Dendritic cell treated with granulocyte-macrophage colony-stimulating factor and Interleukin-4, amounts not matched to agents 40 ng/mL and 50 ng/mL, for 4 days (primary cell): Measurements from ENCODE around the gene ITGB8.

Source experiments
- H3K27ac Mint-ChIP-seq: one replicate; pipeline ENCODE4 v1.8.0; 2022; ENCODE audit warnings: mild to moderate bottlenecking, mixed read lengths
- H3K27me3 Mint-ChIP-seq: one replicate; pipeline ENCODE4 v1.8.0; 2022; ENCODE audit warnings: mild to moderate bottlenecking, mixed read lengths
- H3K36me3 Mint-ChIP-seq: one replicate; pipeline ENCODE4 v1.8.0; 2022; ENCODE audit warnings: low read depth, mixed read lengths
- H3K4me1 Mint-ChIP-seq: one replicate; pipeline ENCODE4 v1.8.0; 2022; ENCODE audit warnings: low read depth, mixed read lengths
- H3K4me3 Mint-ChIP-seq: one replicate; pipeline ENCODE4 v1.8.0; 2022; ENCODE audit warnings: mild to moderate bottlenecking, moderate library complexity, mixed read lengths
- H3K9me3 Mint-ChIP-seq: one replicate; pipeline ENCODE4 v1.8.0; 2022; ENCODE audit warnings: mixed read lengths
- intact Hi-C: fragments of 100-400 bp; cut with micrococcal nuclease; formaldehyde crosslinking; loops from one replicate; pipeline ENCODE4 v1.15.0; 2022

Gene ITGB8

DNA sequence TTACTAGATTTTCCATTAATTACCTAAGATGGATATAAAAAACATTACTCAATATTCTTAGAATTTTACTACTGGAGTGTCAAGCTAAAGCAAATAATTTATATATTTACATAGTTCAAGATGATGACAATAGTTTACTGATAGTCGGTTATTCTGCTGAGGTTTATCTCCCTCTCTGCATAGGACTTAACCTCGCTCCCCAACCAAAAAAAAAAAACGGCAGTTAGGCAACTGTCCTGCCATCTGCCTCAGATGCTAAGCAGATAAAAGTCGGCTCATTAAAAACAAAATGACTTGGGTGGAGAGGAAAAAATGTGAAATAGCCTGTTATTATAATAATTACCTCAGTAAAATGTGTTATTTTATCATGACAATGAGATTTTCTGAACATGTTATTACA is 14.0 kb upstream of the ITGB8 start:
- intact Hi-C loops = no loop called here
- Mint-ChIP-seq H3K4me1 (peaks cover 6% of the 10 kb centered on the region), H3K36me3 (no peaks in the 10 kb centered on the region), H3K9me3 (no peaks in the 10 kb centered on the region), H3K27me3 (peaks cover 2% of the 10 kb centered on the region), H3K4me3 (no peak overlapping the region), H3K27ac (no peak overlapping the region)

DNA sequence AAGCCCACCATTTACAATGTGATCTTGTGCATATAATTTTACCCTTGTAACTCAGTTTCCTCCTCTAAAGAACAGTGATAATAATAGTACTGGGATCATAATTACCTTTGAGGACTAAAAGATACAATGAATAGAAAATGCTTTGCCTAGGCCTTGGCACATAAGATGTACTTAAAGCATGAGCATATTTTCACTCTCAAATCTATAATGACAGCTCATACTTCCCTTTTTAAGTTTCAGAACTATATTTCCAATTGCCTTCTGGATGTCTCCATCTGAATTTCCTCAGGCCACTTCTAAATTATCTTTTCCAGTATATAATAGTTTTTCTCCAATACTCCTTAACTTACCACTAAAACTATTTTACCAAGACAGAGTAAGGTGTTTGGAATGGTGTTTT is 13.3 kb upstream of the ITGB8 start:
- intact Hi-C loops = no loop called here
- H3K4me1 Mint-ChIP-seq = peaks cover 5% of the 10 kb centered on the region
- peaks cover 2% of the 10 kb centered on the region for H3K27me3 Mint-ChIP-seq
- no peaks in the 10 kb centered on the region for H3K9me3 Mint-ChIP-seq
- no peak overlapping the region for H3K27ac Mint-ChIP-seq
- H3K4me3 Mint-ChIP-seq = no peak overlapping the region
- no peaks in the 10 kb centered on the region for H3K36me3 Mint-ChIP-seq

DNA sequence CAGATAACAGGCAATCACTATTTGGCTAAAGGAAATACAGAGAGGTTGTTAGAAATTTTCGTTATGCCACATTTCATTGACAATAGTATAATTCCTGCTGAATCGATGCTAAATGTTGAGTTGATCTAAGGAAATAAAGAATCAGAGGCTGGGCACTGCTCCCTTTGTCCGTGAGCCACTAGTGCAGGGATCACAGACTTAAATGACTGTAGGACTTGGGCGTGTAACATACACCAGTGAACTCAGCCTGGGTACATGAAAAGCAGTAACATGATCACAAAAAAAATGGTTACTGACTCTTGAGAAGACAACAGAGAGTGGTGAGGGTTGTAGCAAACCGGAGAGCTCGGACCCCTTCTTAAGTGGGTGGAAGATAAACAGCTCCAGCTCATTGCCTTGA is 11.8 kb upstream of the ITGB8 start:
- H3K4me3 Mint-ChIP-seq = no peak overlapping the region
- intact Hi-C loops = no loop called here

DNA sequence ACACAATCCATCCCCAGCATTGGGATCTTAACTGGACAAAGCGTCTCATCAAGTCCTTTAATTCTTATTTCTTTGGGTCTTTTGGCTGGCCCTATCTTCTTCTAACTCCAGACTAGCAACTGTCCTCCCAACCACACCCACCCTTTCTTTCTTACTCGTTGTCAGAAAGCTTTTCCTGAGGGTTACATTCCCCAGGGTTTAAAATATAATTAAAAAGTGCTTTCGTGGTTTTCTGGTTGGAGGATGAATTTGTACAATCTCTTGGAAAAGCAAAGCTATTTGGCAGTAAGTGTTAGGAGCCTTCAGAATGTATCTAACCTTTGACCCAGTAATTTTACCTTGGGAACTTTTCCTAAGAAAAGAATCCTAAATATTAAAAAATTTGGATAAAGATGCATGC is 10.4 kb upstream of the ITGB8 start:
- intact Hi-C loops = no loop called here
- no peaks in the 10 kb centered on the region for H3K4me1 Mint-ChIP-seq
- H3K27me3 Mint-ChIP-seq = no peaks in the 10 kb centered on the region
- H3K9me3 Mint-ChIP-seq = no peaks in the 10 kb centered on the region
- H3K4me3 Mint-ChIP-seq = no peak overlapping the region
- H3K27ac Mint-ChIP-seq = no peak overlapping the region
- no peaks in the 10 kb centered on the region for H3K36me3 Mint-ChIP-seq

More for the DNA sequence above, 11.8 kb upstream of the ITGB8 start:
- Mint-ChIP-seq H3K27me3 (peaks cover 2% of the 10 kb centered on the region), H3K9me3 (no peaks in the 10 kb centered on the region), H3K27ac (no peak overlapping the region), H3K36me3 (no peaks in the 10 kb centered on the region), H3K4me1 (no peaks in the 10 kb centered on the region)

DNA sequence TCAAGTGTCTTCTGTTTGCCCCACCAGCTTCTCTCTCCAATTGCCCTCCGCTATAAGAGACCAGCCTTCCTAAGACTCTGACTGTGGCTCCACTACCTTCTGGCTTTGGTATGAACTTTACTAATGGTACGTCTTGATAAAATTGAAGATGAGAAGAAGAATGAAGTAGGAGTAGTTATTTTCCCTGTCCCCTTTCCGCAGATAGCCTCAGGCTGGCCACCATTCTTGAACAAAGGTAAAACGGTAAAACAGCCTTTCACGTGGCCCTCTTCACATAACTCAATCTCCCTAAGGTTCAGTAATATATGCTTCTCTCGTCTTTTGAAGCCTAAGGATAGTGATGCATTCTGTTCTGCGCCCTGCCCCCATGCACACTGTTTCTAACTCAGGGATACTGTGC is 9.9 kb upstream of the ITGB8 start:
- intact Hi-C loops = no loop called here

DNA sequence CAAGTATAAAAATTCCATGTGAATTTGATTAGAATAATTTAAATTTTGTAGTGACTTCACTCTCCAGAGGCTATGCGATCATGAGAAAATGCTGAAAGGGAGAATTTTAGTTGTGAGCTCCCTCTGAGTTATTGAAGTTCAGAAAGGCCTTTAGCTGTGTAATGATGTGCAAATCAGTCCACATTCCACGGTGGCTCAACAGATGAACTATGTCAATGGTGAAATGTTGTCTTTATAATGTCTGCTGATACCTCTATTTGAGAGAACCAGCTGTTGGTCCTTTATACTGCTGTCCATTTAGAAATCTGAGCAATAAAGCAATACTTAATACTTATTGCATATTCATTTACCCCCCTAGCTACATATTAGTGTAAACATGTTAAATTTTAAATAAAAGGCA is 7.1 kb upstream of the ITGB8 start:
- H3K4me3 Mint-ChIP-seq = no peak overlapping the region
- H3K27ac Mint-ChIP-seq = no peak overlapping the region
- H3K36me3 Mint-ChIP-seq = no peaks in the 10 kb centered on the region
- H3K4me1 Mint-ChIP-seq = peaks cover 5% of the 10 kb centered on the region
- intact Hi-C loops = no loop called here
- no peaks in the 10 kb centered on the region for H3K27me3 Mint-ChIP-seq
- H3K9me3 Mint-ChIP-seq = no peaks in the 10 kb centered on the region

More for the DNA sequence above, 9.9 kb upstream of the ITGB8 start:
- Mint-ChIP-seq H3K9me3 (no peaks in the 10 kb centered on the region), H3K36me3 (no peaks in the 10 kb centered on the region), H3K27me3 (no peaks in the 10 kb centered on the region), H3K27ac (no peak overlapping the region), H3K4me1 (no peaks in the 10 kb centered on the region), H3K4me3 (no peak overlapping the region)

DNA sequence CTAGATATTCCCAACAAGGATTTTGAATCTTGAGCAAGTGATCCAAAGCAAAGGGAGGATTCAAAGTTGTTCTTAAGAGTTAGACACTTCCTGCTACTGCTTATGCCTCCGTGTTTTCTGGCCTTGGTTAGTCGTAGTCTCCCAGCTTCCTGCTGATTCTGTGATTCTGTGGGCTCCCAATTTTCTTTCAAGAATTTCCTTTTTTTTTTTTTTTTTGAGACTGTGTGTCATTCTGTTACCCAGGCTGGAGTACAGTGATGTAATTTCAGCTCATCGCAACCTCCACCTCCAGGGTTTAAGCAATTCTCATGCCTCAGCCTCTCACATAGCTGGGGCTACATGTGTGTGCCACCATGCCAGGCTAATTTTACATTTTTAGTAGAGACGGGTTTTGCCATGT is 4.4 kb upstream of the ITGB8 start:
- H3K4me3 Mint-ChIP-seq = no peak overlapping the region
- peaks cover 9% of the 10 kb centered on the region for H3K36me3 Mint-ChIP-seq
- intact Hi-C loops = no loop called here
- no peak overlapping the region for H3K27ac Mint-ChIP-seq
- H3K27me3 Mint-ChIP-seq = peaks cover 15% of the 10 kb centered on the region
- no peaks in the 10 kb centered on the region for H3K9me3 Mint-ChIP-seq
- peaks cover 19% of the 10 kb centered on the region for H3K4me1 Mint-ChIP-seq

DNA sequence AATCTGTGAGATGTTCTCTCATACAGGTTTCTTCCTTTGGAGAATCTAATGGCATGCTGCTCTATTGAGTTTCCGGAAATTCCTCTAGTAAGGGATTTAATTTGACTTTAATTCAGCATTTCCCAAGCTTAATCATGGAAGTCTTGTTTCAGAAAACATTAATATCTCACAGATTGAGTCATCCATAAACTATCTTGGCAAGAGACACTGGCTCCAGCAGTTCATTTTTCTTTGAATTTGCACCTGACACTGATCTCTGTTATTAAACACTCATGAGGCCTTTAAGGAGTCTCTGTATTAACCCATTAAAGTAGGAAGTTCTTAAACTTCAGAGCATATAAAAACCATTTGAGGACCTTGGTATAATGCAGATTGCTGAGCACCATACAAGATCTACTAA is 3.6 kb upstream of the ITGB8 start:
- H3K4me1 Mint-ChIP-seq = peaks cover 24% of the 10 kb centered on the region
- H3K36me3 Mint-ChIP-seq = peaks cover 9% of the 10 kb centered on the region
- H3K27ac Mint-ChIP-seq = no peak overlapping the region
- H3K9me3 Mint-ChIP-seq = no peaks in the 10 kb centered on the region
- peaks cover 22% of the 10 kb centered on the region for H3K27me3 Mint-ChIP-seq
- no peak overlapping the region for H3K4me3 Mint-ChIP-seq
- intact Hi-C loops = no loop called here

DNA sequence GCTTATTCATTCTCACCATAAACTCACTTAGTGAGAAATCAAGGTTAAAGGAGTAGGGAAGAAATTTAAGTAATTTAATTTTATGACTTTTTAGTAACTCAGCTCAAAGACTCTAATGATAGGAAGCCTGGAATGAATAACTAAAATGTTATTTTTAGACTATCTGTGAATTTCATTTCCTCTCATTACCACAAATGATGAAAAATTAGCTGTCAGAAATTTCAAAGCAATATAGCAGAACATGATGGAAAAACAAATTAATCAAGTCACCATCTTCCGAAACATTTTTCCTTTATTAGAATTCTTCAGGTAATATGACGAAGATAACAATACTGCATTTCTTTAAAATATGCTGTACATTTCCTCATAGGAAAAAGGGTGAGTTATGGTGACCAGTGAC is 2.7 kb upstream of the ITGB8 start:
- H3K4me1 Mint-ChIP-seq = peaks cover 25% of the 10 kb centered on the region
- peaks cover 27% of the 10 kb centered on the region for H3K27me3 Mint-ChIP-seq
- intact Hi-C loops = no loop called here
- peaks cover 9% of the 10 kb centered on the region for H3K36me3 Mint-ChIP-seq
- no peak overlapping the region for H3K4me3 Mint-ChIP-seq
- H3K9me3 Mint-ChIP-seq = no peaks in the 10 kb centered on the region
- no peak overlapping the region for H3K27ac Mint-ChIP-seq

DNA sequence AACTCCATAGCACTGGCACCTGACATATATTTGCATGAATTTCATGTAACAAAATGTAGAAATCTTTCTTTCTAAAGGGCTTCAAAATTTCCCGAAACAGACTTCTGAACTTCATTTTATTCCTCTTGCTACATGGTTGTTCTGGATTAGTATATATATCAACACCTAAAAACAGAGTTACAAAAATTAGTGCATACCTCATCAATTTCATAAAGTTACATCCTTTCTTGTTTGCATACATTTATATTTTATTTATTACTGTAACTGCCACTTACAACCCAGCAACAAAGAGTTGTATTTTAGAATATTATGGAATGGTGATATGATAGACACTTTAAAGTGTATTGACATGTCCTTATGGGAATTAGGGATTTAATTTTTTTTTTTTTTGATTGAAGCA is 2.0 kb upstream of the ITGB8 start:
- peaks cover 27% of the 10 kb centered on the region for H3K27me3 Mint-ChIP-seq
- intact Hi-C loops = no loop called here
- H3K4me1 Mint-ChIP-seq = peaks cover 25% of the 10 kb centered on the region
- H3K27ac Mint-ChIP-seq = no peak overlapping the region
- H3K9me3 Mint-ChIP-seq = no peaks in the 10 kb centered on the region
- peaks cover 9% of the 10 kb centered on the region for H3K36me3 Mint-ChIP-seq
- no peak overlapping the region for H3K4me3 Mint-ChIP-seq

DNA sequence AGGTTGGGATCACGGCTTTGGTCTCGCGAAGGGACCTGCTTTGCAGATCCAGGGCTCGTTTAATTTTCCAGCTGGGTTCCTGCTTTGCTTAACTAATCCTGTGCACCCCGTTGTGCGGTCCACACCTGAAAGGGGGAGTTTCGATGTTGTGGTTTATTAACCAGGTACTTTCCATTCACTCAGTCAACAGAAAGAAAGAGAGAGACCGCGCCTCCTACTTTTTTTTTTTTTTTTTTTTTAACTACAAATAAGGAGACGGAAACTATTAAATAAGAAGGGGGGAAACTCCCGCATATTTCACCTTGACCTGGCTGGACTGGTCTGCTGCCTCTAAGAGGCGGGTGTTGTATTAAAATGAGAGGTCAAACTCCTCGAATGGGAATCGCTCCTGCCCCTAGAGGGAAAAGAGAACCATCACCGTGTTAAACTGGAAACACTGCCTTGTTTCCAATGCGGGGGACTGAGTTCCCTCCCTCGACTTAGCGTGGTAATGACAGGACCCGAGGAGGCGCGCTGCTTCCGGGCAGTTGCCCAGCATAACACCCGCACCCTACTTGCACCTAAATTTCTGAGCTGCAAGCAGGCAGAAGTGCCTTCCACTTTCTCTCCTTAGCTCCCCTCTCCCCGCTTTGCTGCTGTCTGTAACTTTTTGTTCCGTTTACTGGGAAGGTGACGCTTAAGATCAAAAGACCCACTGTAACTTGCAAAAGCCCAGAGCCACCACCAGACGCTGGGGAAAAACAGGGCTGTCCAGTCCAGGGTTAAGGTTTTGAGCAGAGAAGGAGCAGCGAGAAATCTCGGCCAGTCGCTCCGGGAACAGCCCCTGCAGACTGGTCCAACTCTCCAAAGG is 1.1 kb upstream of the ITGB8 start:
- intact Hi-C loops = loop anchor here (5.0 to 10.0 kb wide), 2 partner anchors 105 to 268 kb away; no protein-coding TSS in a partner anchor
- peak overlapping the region; percentile 84 for H3K4me3 Mint-ChIP-seq
- H3K4me1 Mint-ChIP-seq = peaks cover 25% of the 10 kb centered on the region
- H3K27me3 Mint-ChIP-seq = peaks cover 27% of the 10 kb centered on the region
- H3K27ac Mint-ChIP-seq = peak overlapping the region; percentile 80
- H3K9me3 Mint-ChIP-seq = no peaks in the 10 kb centered on the region
- peaks cover 9% of the 10 kb centered on the region for H3K36me3 Mint-ChIP-seq

DNA sequence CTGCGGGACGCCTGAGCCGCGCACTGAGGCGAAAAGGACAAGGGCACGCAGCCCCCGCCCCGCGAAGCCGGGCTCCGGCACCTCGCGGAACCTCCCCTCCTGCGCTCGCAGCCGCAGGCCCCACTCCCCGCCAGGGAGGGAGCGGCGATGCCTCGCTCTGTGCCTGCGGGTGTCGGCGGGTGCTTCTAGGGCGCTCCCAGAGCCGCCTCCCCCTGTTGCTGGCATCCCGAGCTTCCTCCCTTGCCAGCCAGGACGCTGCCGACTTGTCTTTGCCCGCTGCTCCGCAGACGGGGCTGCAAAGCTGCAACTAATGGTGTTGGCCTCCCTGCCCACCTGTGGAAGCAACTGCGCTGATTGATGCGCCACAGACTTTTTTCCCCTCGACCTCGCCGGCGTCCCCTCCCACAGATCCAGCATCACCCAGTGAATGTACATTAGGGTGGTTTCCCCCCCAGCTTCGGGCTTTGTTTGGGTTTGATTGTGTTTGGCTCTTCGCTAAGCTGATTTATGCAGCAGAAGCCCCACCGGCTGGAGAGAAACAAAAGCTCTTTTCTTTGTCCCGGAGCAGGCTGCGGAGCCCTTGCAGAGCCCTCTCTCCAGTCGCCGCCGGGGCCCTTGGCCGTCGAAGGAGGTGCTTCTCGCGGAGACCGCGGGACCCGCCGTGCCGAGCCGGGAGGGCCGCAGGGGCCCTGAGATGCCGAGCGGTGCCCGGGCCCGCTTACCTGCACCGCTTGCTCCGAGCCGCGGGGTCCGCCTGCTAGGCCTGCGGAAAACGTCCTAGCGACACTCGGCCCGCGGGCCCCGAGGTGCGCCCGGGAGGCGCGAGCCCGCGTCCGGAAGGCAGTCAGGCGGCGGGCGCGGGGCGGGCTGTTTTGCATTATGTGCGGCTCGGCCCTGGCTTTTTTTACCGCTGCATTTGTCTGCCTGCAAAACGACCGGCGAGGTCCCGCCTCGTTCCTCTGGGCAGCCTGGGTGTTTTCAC is 519 bp downstream of the ITGB8 start:
- peak overlapping the region; percentile 84 for H3K4me3 Mint-ChIP-seq
- H3K9me3 Mint-ChIP-seq = no peaks in the 10 kb centered on the region
- H3K27me3 Mint-ChIP-seq = peaks cover 31% of the 10 kb centered on the region
- peaks cover 23% of the 10 kb centered on the region for H3K4me1 Mint-ChIP-seq
- peaks cover 9% of the 10 kb centered on the region for H3K36me3 Mint-ChIP-seq
- intact Hi-C loops = loop anchor here (5.0 to 10.0 kb wide), 2 partner anchors 104 to 266 kb away; no protein-coding TSS in a partner anchor
- H3K27ac Mint-ChIP-seq = peak overlapping the region; percentile 57

DNA sequence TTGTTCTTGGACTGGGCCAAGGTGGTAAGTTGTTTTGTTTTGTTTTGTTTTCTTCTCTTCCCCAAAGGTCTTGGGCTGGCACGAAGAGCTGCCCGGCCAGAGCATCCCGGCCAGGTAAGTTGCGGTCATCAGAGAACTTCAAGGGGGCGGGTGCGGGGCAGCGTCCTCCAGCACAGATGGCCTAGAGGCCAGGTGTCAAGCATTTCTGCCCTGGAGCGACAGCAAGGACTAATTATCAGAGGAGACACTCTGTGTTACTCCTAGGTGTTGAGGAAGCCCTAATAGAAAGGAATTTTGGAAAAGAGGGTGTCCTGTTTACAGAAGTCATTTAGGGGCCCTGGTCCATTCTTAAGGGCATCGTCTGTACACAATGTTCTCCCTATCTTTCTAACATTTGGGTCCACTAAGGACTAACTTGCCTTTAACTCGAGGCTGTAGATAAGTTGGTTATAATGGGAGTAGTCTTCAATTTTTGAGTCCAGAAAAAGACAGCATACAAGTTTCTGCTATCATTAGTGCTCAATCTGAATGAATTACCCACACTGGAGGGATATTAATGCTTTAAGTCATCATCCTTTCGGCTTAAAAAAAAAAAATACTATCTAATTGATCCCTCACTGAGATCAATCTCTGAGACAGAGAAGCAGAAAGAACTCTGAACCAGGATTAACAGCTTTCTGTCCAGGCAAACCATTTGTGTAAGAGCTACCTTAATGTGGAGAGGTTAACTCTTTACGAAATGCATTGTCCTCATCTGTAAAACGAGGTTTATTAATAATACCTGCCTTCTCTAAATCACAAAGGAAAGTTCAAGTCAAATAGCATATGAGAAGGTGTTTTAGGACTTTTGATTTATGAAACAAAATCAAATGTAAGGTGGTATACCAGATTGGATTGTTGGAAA is 1.5 kb downstream of the ITGB8 start:
- peaks cover 19% of the 10 kb centered on the region for H3K4me1 Mint-ChIP-seq
- H3K27ac Mint-ChIP-seq = peak overlapping the region; percentile 57
- H3K9me3 Mint-ChIP-seq = no peaks in the 10 kb centered on the region
- peaks cover 31% of the 10 kb centered on the region for H3K27me3 Mint-ChIP-seq
- peak overlapping the region; percentile 84 for H3K4me3 Mint-ChIP-seq
- peaks cover 9% of the 10 kb centered on the region for H3K36me3 Mint-ChIP-seq
- intact Hi-C loops = loop anchor here (5.0 to 10.0 kb wide), 2 partner anchors 103 to 265 kb away; no protein-coding TSS in a partner anchor
